HFFc6 (cell line): ENCODE measurements around the gene MAEL. TPM values are rescaled to one million over a fixed set of nuclear protein-coding genes. Genes with fewer than 3 reads are reported as not detected.

Source experiments
- DNase-seq: peaks from one replicate; pipeline ENCODE4 v3.0.0-alpha.2; 2018
- H3K27ac Mint-ChIP-seq: 2 replicates; pipeline ENCODE4 v1.8.0; 2020; ENCODE audit warnings: mild to moderate bottlenecking, mixed read lengths
- H3K27me3 Mint-ChIP-seq: 2 replicates; pipeline ENCODE4 v1.8.0; 2021; ENCODE audit warnings: mild to moderate bottlenecking, moderate library complexity, mixed read lengths; ENCODE audit not compliant: insufficient read depth
- H3K36me3 Mint-ChIP-seq: 2 replicates; pipeline ENCODE4 v1.8.0; 2021; ENCODE audit warnings: low read depth, mixed read lengths
- H3K4me1 Mint-ChIP-seq: 2 replicates; pipeline ENCODE4 v1.8.0; 2020; ENCODE audit warnings: low read depth, mixed read lengths
- H3K4me3 Mint-ChIP-seq: 2 replicates; pipeline ENCODE4 v1.8.0; 2020; ENCODE audit warnings: mild to moderate bottlenecking, moderate library complexity, mixed read lengths
- H3K9me3 Mint-ChIP-seq: 2 replicates; pipeline ENCODE4 v1.8.0; 2020; ENCODE audit warnings: mild to moderate bottlenecking, mixed read lengths
- long read RNA-seq: library from polyadenylated mRNA; unstranded; transcript quantifications from one replicate; pipeline ENCODE4 v2.0.0, GENCODE V29; 2019
- total RNA-seq, 6 experiments: library from RNA; stranded (reverse); fragmentation: NEBNext Ultra II Directional; extraction: Animal tissue kit (Norgen Biotek cat#: 25700); gene quantifications; 2 replicates in 1 of 6; 3 replicates in 5 of 6; pipeline ENCODE4 v1.2.3, GENCODE V29; 2021
- TF ChIP-seq, protein P1 (sequence below): fragments of 200-600 bp; sonication (generic); IDR thresholded peaks from 2 replicates; pipeline ENCODE4 v1.5.0; 2021; ENCODE audit warnings: antibody characterized with exemption, mild to moderate bottlenecking

The MAEL gene
- total RNA-seq, result not detected
- long read RNA-seq, result 0 reads

DNA sequence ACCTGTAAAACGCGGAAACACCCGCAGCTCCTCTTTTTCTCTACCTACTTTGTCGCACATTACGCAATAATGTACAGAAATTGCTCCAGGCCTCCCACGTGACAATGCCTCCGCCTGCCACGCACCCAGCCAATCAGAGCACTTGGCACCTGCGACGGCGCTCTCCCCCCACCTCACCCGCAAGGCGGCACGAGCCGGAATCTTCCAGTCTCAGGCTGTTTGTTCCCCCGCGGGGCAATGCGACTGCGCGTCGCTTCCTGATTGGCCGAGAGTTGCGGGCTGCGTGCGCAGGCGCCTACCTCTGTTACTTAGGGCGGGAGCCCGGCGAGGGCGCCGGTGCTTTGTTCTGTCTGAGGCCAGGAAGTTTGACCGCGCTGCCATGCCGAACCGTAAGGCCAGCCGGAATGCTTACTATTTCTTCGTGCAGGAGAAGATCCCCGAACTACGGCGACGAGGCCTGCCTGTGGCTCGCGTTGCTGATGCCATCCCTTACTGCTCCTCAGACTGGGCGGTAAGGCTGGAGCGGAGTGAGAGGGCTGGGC, at the start of gene MAEL:
Gene MAEL, plus strand, starts transcription at position 307 of the 542 bp plus-strand sequence. Its CDS starts 73 bp downstream, at position 380.
- Mint-ChIP-seq H3K9me3 (no peaks in the 10 kb centered on the region), H3K4me3 (no peak within 1 kb of the TSS), H3K27me3 (peaks cover 3% of the 10 kb centered on the region; the same call in 1 of the 2 replicates), H3K27ac (no peak within 1 kb of the TSS), H3K36me3 (no peaks in the 10 kb centered on the region), H3K4me1 (no peaks in the 10 kb centered on the region)
- TF ChIP-seq, protein P1, sequence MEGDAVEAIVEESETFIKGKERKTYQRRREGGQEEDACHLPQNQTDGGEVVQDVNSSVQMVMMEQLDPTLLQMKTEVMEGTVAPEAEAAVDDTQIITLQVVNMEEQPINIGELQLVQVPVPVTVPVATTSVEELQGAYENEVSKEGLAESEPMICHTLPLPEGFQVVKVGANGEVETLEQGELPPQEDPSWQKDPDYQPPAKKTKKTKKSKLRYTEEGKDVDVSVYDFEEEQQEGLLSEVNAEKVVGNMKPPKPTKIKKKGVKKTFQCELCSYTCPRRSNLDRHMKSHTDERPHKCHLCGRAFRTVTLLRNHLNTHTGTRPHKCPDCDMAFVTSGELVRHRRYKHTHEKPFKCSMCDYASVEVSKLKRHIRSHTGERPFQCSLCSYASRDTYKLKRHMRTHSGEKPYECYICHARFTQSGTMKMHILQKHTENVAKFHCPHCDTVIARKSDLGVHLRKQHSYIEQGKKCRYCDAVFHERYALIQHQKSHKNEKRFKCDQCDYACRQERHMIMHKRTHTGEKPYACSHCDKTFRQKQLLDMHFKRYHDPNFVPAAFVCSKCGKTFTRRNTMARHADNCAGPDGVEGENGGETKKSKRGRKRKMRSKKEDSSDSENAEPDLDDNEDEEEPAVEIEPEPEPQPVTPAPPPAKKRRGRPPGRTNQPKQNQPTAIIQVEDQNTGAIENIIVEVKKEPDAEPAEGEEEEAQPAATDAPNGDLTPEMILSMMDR, result no peak
- DNase-seq, result no peak

DNA sequence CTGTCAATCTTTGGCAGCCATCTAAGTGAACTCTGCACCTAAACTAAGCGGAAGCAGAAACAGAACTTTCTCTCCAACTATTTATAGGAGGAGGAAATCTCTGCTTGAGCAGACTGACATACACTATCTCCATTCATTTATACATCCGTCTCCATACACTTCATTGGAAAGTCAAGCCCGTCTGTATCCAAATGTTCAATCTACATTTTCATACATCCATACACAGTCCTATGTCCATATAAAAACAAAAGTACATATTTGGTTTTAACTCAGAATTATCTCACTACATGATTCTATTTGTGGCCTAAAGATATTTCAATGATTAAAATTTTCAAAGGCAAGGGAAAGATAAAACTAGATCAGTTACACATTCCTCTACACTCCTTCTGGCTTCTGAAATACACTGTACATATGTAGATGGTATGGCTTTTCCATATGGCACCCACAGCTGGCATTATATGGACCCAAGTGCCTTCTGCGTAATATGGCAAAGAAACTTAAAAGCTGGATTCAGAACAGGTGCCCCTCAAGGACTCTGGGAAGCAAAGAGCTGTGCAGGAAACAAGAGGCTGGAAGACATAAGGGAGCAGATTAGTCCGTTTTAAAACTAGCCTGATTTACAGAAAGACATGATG, 49.2 kb upstream of the MAEL start:
- H3K27ac Mint-ChIP-seq, result no peak overlapping the region
- TF ChIP-seq, protein P1, result no peak
- H3K4me1 Mint-ChIP-seq, result peaks cover 14% of the 10 kb centered on the region
- H3K4me3 Mint-ChIP-seq, result no peak overlapping the region
- no peaks in the 10 kb centered on the region for H3K36me3 Mint-ChIP-seq
- peaks cover 5% of the 10 kb centered on the region; the same call in 1 of the 2 replicates for H3K27me3 Mint-ChIP-seq
- no peaks in the 10 kb centered on the region for H3K9me3 Mint-ChIP-seq
- DNase-seq, result no peak

DNA sequence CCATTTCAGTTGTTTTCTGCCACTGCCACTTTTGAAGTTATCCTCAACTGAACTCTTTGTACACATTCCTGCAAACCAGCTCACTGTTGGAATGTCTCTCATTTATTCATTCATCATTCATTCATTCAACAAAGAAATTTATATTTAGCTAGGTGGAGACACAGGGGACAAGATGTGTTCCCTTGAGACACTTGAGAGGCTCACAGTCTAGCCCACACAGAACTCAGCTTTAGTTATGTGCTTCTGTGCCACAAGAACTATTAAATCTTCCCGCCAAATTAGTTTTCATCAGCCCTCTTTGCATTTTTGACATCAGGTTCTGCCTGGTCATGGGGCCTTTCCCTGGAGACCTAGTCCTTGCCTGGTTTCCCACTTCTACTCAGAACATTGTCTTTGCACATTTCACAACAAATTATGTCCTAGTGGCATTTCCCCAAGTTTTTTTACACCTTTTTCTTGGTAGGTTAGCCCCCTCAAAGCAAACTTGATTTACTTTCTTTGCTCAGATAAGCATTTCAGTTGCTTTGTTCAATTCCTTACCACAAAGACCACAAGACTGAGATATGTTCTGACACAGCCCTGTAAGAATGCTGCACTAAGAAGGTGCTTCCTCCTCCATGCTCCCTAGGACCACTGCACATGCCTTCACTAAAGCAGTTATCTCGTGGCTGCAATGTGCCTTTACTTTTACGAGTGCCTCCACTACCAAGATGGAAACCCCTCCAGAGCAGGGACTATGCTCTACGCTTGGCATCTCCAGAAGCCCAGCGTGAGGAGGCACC, 44.7 kb upstream of the MAEL start:
- no peaks in the 10 kb centered on the region for H3K9me3 Mint-ChIP-seq
- DNase-seq, result peak; percentile 26
- H3K4me1 Mint-ChIP-seq, result peaks cover 41% of the 10 kb centered on the region
- H3K27ac Mint-ChIP-seq, result no peak overlapping the region
- peaks cover 2% of the 10 kb centered on the region; the same call in 1 of the 2 replicates for H3K27me3 Mint-ChIP-seq
- TF ChIP-seq, protein P1, result no peak
- H3K36me3 Mint-ChIP-seq, result no peaks in the 10 kb centered on the region
- H3K4me3 Mint-ChIP-seq, result peak overlapping the region; percentile 13; the same call in 1 of the 2 replicates

DNA sequence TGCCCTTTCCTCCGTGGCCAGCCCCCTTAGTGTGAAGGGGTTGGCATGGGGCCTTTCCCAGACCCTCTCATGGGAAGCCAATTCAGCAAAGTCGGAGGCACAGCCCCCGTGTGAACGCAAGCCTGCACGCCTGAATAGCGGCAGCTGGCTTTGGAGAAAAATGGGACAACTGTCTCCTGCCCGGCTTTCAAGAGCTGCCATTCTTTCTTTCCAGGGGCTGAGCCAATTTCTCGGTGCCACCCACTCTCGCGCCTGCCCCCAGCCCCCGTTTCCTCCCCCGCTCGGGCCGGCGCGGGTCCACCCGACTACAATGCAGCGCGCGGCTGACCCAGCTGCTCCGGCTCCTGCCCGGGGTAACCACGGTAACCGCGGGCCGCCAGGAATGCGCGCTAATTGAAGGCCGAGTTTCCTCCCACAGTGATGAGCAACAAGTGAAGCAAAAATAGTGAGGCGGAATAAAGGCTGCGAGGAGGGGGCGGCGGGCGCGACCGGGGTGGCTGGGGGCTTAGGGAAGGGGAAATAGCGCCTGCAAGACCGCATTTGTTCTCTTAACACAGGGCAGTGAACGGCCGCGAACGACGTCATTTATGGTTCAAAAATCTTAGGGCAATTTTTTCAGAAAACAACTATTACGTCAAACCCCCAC, 41.6 kb upstream of the MAEL start:
- H3K27ac Mint-ChIP-seq, result no peak overlapping the region
- DNase-seq, result peak; percentile 33
- peak overlapping the region; percentile 51 for H3K4me3 Mint-ChIP-seq
- no peaks in the 10 kb centered on the region for H3K9me3 Mint-ChIP-seq
- H3K4me1 Mint-ChIP-seq, result peaks cover 51% of the 10 kb centered on the region
- TF ChIP-seq, protein P1, result no peak
- peaks cover 9% of the 10 kb centered on the region for H3K27me3 Mint-ChIP-seq
- no peaks in the 10 kb centered on the region for H3K36me3 Mint-ChIP-seq

DNA sequence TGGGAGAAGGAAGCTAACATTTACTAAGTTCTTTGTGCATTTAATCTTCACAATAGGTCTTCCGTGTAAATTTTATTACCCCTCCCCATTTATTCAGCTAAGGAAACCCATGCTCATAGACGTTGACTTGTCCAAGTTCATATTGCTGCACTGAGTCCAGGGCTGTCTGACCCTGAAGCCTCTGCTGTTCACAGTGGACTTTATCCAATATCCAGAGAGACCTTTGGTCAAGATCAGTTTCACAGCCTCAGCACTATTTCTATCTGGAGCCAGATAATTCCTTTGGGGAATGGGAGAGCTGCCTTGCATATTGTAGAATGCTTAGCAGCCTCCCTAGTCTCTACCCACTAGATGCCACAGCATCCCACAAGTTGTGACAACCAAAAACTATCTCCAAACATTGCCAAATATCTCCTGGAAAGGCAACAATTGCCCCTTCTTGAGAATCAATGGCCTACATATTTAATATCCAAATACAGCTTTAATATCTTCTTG, 40.2 kb upstream of the MAEL start:
- Mint-ChIP-seq H3K36me3 (no peaks in the 10 kb centered on the region), H3K4me3 (no peak overlapping the region), H3K27ac (no peak overlapping the region), H3K27me3 (peaks cover 9% of the 10 kb centered on the region), H3K4me1 (peaks cover 55% of the 10 kb centered on the region), H3K9me3 (no peaks in the 10 kb centered on the region)
- TF ChIP-seq, protein P1, result no peak
- no peak for DNase-seq
